Endothelial cell of umbilical vein (primary cell): ENCODE measurements around the gene AKNAD1. TPM values are rescaled to one million over a fixed set of nuclear protein-coding genes. Genes with fewer than 3 reads are reported as not detected.

Source experiments
- Bru-seq: library from RNA; stranded (reverse); fragments of 400-500 nt; gene quantifications from one replicate; lab custom pipeline; 2021; lab: Mats Ljungman, UMichigan
- BruChase-seq, 2 experiments: library from RNA; stranded (reverse); fragments of 400-500 nt; gene quantifications; one replicate each; lab custom pipeline; 2021; lab: Mats Ljungman, UMichigan
- BruUV-seq: library from RNA; stranded (reverse); fragments of 400-500 nt; replicated peaks from 2 replicates; lab custom pipeline; 2021; lab: Mats Ljungman, UMichigan
- CTCF ChIA-PET: fragments of 300-600, 350-600 bp; sonication (Branson Sonifier 250); formaldehyde crosslinking; loops from one replicate; lab custom pipeline; 2021; ENCODE audit warnings: antibody characterized with exemption, inconsistent platforms; lab: Charles Lee
- POLR2A ChIA-PET: fragments of 300-600, 350-600 bp; sonication (Branson Sonifier 250); formaldehyde crosslinking; loops from one replicate; lab custom pipeline; 2021; ENCODE audit warnings: antibody characterized with exemption, inconsistent platforms; lab: Charles Lee
- DNase-seq: peaks from one replicate; pipeline ENCODE4 v3.0.0-alpha.2; 2011; ENCODE audit warnings: low read depth, low spot score
- FAIRE-seq: peaks from 2 replicates; lab custom pipeline; 2011; peaks lifted over from hg19 to GRCh38; lab: Jason Lieb, UNC
- H2AFZ ChIP-seq: 2 replicates; pipeline ENCODE4 v1.6.0; 2012; ENCODE audit warnings: low read depth, low read length, control low read depth, inconsistent platforms
- H3K27ac ChIP-seq: 2 replicates; pipeline ENCODE4 v1.5.1; 2011; ENCODE audit warnings: low read depth, mild to moderate bottlenecking, control low read depth, low read length, moderate library complexity; ENCODE audit not compliant: insufficient read depth
- H3K27me3 ChIP-seq, 2 experiments: 2 replicates each; pipeline versions ENCODE4 v1.6.0 to v1.6.1; 2011; ENCODE audit warnings: low read length in 2 of 2, mixed read lengths in 1 of 2; ENCODE audit not compliant: control insufficient read depth in 2 of 2, insufficient read depth in 2 of 2
- H3K36me3 ChIP-seq, 2 experiments: 2 replicates in 1 of 2; 3 replicates in 1 of 2; pipeline ENCODE4 v1.5.1; 2011; ENCODE audit warnings: low read length in 2 of 2, mild to moderate bottlenecking in 1 of 2, moderate library complexity in 1 of 2; ENCODE audit not compliant: control insufficient read depth in 2 of 2, insufficient read depth in 2 of 2; ENCODE audit errors: extremely low read depth in 1 of 2
- H3K4me1 ChIP-seq: 3 replicates; pipeline ENCODE4 v1.5.1; 2011; ENCODE audit warnings: mild to moderate bottlenecking, low read length; ENCODE audit not compliant: control insufficient read depth, insufficient read depth; ENCODE audit errors: extremely low read depth
- H3K4me2 ChIP-seq: 2 replicates; pipeline ENCODE4 v1.6.1; 2011; ENCODE audit warnings: low read length, control low read depth, mixed read lengths; ENCODE audit not compliant: insufficient read depth
- H3K4me3 ChIP-seq, 3 experiments: fragments of 200-600 bp in 1 of 3; sonication (generic), shearing (Covaris generic) in 1 of 3; replicated peaks in 1 of 3; 2 replicates each; pipeline ENCODE4 v1.5.1; 2011 to 2016; ENCODE audit warnings: control low read depth in 3 of 3, low read length in 3 of 3, mild to moderate bottlenecking in 2 of 3, inconsistent platforms in 1 of 3, low read depth in 1 of 3, moderate library complexity in 1 of 3; ENCODE audit not compliant: insufficient read depth in 1 of 3
- H3K79me2 ChIP-seq: 2 replicates; pipeline ENCODE4 v1.6.0; 2012; ENCODE audit warnings: low read length, inconsistent platforms; ENCODE audit not compliant: control insufficient read depth, insufficient read depth
- H3K9ac ChIP-seq: replicated peaks from 2 replicates; pipeline ENCODE3; 2011; ENCODE audit warnings: low read length, control low read depth; ENCODE audit not compliant: insufficient read depth; ENCODE audit errors: extremely low read depth
- H3K9me1 ChIP-seq: replicated peaks from 3 replicates; pipeline ENCODE4 v1.6.0; 2011; ENCODE audit warnings: mild to moderate bottlenecking, low read length; ENCODE audit not compliant: control insufficient read depth, insufficient read depth; ENCODE audit errors: extremely low read depth
- H3K9me3 ChIP-seq: replicated peaks from 2 replicates; pipeline ENCODE4 v1.5.1; 2012; ENCODE audit warnings: low read length, inconsistent platforms; ENCODE audit not compliant: control insufficient read depth, insufficient read depth
- H4K20me1 ChIP-seq: replicated peaks from 2 replicates; pipeline ENCODE3; 2011; ENCODE audit warnings: mild to moderate bottlenecking, low read length; ENCODE audit not compliant: control insufficient read depth, insufficient read depth; ENCODE audit errors: extremely low read depth
- CTCF ChIP-seq, 2 donors: IDR thresholded peaks; 1 replicate in 1 of 2; 2 replicates in 1 of 2; pipeline ENCODE4 v1.5.1; 2011; ENCODE audit warnings: low read length in 2 of 2, mild to moderate bottlenecking in 2 of 2, moderate library complexity in 2 of 2, control low read depth in 1 of 2, inconsistent platforms in 1 of 2, low read depth in 1 of 2; ENCODE audit not compliant: insufficient read depth in 1 of 2; ENCODE audit errors: extremely low read depth in 1 of 2
- EZH2 ChIP-seq: IDR thresholded peaks from 2 replicates; pipeline ENCODE4 v1.6.1; 2012; ENCODE audit warnings: borderline replicate concordance, low read depth, mild to moderate bottlenecking, moderate library complexity, low read length, inconsistent platforms; ENCODE audit not compliant: severe bottlenecking
- FOS ChIP-seq: IDR thresholded peaks from 2 replicates; pipeline ENCODE4 v1.6.1; 2011; ENCODE audit warnings: mild to moderate bottlenecking, low read length, moderate library complexity, borderline replicate concordance; ENCODE audit not compliant: insufficient read depth
- GATA2 ChIP-seq: IDR thresholded peaks from 2 replicates; pipeline ENCODE4 v1.7.0; 2011; ENCODE audit warnings: low read depth, mild to moderate bottlenecking, moderate library complexity, mixed read lengths, low read length; ENCODE audit not compliant: insufficient read length, insufficient read depth
- JUN ChIP-seq: IDR thresholded peaks from 2 replicates; pipeline ENCODE4 v1.6.1; 2011; ENCODE audit warnings: borderline replicate concordance, low read depth; ENCODE audit not compliant: insufficient read length, insufficient read depth
- MAX ChIP-seq: IDR thresholded peaks from 2 replicates; pipeline ENCODE4 v1.6.1; 2011; ENCODE audit not compliant: insufficient read depth, insufficient read length
- MYC ChIP-seq: IDR thresholded peaks from one replicate; pipeline ENCODE4 v1.6.1; 2011; ENCODE audit warnings: mild to moderate bottlenecking, low read depth, low read length
- POLR2A ChIP-seq: IDR thresholded peaks from 2 replicates; pipeline ENCODE4 v1.6.1; 2012; ENCODE audit warnings: low read depth, mild to moderate bottlenecking, control low read depth, low read length
- POLR2AphosphoS5 ChIP-seq: IDR thresholded peaks from 2 replicates; pipeline ENCODE4 v1.6.1; 2012; ENCODE audit warnings: low read depth, mild to moderate bottlenecking, control low read depth, low read length, moderate library complexity; ENCODE audit not compliant: insufficient read depth
- dilution Hi-C: fragments of 300-500 bp; cut with MboI; formaldehyde crosslinking; loops from one replicate; pipeline ENCODE4 v1.15.0; 2019; ENCODE audit warnings: low sequenced_read_pairs; ENCODE audit not compliant: extremely low pct_ligation_motif_present
- intact Hi-C: fragments of 100-400 bp; cut with micrococcal nuclease; formaldehyde crosslinking; loops from one replicate; pipeline ENCODE4 v1.10.0; 2022
- long read RNA-seq: library from polyadenylated mRNA; stranded (forward); transcript quantifications from one replicate; pipeline ENCODE4 v2.0.0, GENCODE V29; 2021
- polyA minus RNA-seq, 3 experiments: library from RNA; depleted of rRNA, polyadenylated mRNA; stranded (reverse); fragments of >200 nt; gene quantifications; 1 replicate in 1 of 3; 2 replicates in 2 of 3; pipeline ENCODE4 v1.2.3, GENCODE V29; 2011
- polyA plus RNA-seq, 4 experiments: library from polyadenylated mRNA; depleted of rRNA in 3 of 4; stranded (reverse) in 3 of 4; unstranded in 1 of 4; fragments of >200 nt; gene quantifications; 2 replicates each; pipeline versions ENCODE4 v1.2.1 to v1.2.3, GENCODE V29; 2011 to 2012; ENCODE audit warnings: missing spikeins in 1 of 4
- total RNA-seq: library from RNA; stranded (reverse); gene quantifications from 2 replicates; pipeline ENCODE4 v1.2.3, GENCODE V29; 2021

The AKNAD1 gene
- total RNA-seq (not detected in 2 replicates), polyA plus RNA-seq (not detected in 2 replicates), polyA minus RNA-seq (not detected in 2 replicates), Bru-seq, nascent RNA (percentile 13 among the genes with signal in this experiment), BruChase-seq, experiment 1, labeled RNA remaining after a 6-hour chase (not detected), BruChase-seq, experiment 2, labeled RNA remaining after a 2-hour chase (percentile 5 among the genes with signal in this experiment)
- not detected in 2 replicates for polyA plus RNA-seq (2011; cell fraction: cytosol; rRNA removed)
- 0.11 TPM in 1 of 2 replicates, not detected in the other for polyA plus RNA-seq (2011; cell fraction: nucleus; rRNA removed)
- not detected in 2 replicates for polyA plus RNA-seq (2012)
- not detected for polyA minus RNA-seq (2011; cell fraction: cytosol; rRNA and poly(A)+ RNA removed)
- polyA minus RNA-seq (2011; cell fraction: nucleus; rRNA and poly(A)+ RNA removed): not detected in 2 replicates
- long read RNA-seq: 0 reads

GRCh38 chr1:108856994-108857393 lies at the start of gene AKNAD1:
TSS of gene AKNAD1 (minus strand) at chr1:108857094. CDS start at chr1:108852664, 4,430 bp downstream.
- ChIA-PET CTCF (no interaction called here), POLR2A (no interaction called here)
- no peaks in the 10 kb centered on the region for H4K20me1 ChIP-seq
- H3K79me2 ChIP-seq: no peaks in the 10 kb centered on the region
- intact Hi-C loops: no loop called here
- BruUV-seq: no TSS peak
- H3K27ac ChIP-seq: no peak within 1 kb of the TSS
- H3K4me3 ChIP-seq: no peak within 1 kb of the TSS
- no peaks in the 10 kb centered on the region for H3K4me1 ChIP-seq
- H3K9ac ChIP-seq: no peak within 1 kb of the TSS
- H2AFZ ChIP-seq: no peak within 1 kb of the TSS
- no peak within 1 kb of the TSS for H3K4me2 ChIP-seq
- dilution Hi-C loops: no loop called here
- no peaks in the 10 kb centered on the region for H3K36me3 ChIP-seq
- DNase-seq (no peak), FAIRE-seq (no peak)
- H3K9me3 ChIP-seq: no peaks in the 10 kb centered on the region
- no peak for TF ChIP-seq CTCF (IDR thresholded peaks at IDR 0.05; ENCODE audit: extremely low read depth in 1 of 2, insufficient read depth in 1 of 2, low read depth in 1 of 2, low read length in 2 of 2)
- TF ChIP-seq POLR2A: no peak
- peaks cover 15 to 20% of the 10 kb centered on the region in 2 experiments for H3K27me3 ChIP-seq
- H3K9me1 ChIP-seq: no peaks in the 10 kb centered on the region

GRCh38 chr1:108901106-108901505 lies 44.2 kb upstream of the AKNAD1 start:
- no peaks in the 10 kb centered on the region for H3K79me2 ChIP-seq
- intact Hi-C loops (no loop called here), dilution Hi-C loops (no loop called here)
- ChIA-PET POLR2A (no interaction called here), CTCF (interaction anchor here (1.0 to 1.1 kb wide), 3 partner anchors 8 to 73 kb away, joined by 3 to 5 read pairs (median 3); no protein-coding TSS in a partner anchor)
- peaks cover 2% of the 10 kb centered on the region for H3K4me1 ChIP-seq
- H3K27me3 ChIP-seq: no peaks in the 10 kb centered on the region
- H2AFZ ChIP-seq: no peak overlapping the region
- no peaks in the 10 kb centered on the region for H4K20me1 ChIP-seq
- H3K27ac ChIP-seq: no peak overlapping the region
- TF ChIP-seq MAX (no peak), MYC (no peak), GATA2 (no peak), CTCF (IDR thresholded peaks at IDR 0.05; ENCODE audit: extremely low read depth in 1 of 2, insufficient read depth in 1 of 2, low read depth in 1 of 2, low read length in 2 of 2) (no peak), FOS (no peak), JUN (no peak), EZH2 (no peak), POLR2A (no peak), POLR2AphosphoS5 (no peak)
- no peaks in the 10 kb centered on the region for H3K9me1 ChIP-seq
- FAIRE-seq (no peak), DNase-seq (no peak)
- peaks cover 0 to 3% of the 10 kb centered on the region in 2 experiments for H3K36me3 ChIP-seq
- no peak overlapping the region for H3K4me3 ChIP-seq
- H3K9me3 ChIP-seq: no peaks in the 10 kb centered on the region
- H3K4me2 ChIP-seq: no peak overlapping the region
- no peak overlapping the region for H3K9ac ChIP-seq
- BruUV-seq: no TSS peak
